Measurements from ENCODE around the gene ZNF726. TPM values are rescaled to one million over a fixed set of nuclear protein-coding genes. Genes with fewer than 3 reads are reported as not detected.

Gene ZNF726
- total and polyA plus RNA-seq, 2 experiments from 2014 or later: not detected

GRCh38 chr19:23943411-23943810, 28.7 kb downstream of the ZNF726 start:
- H3K4me1 ChIP-seq (ENCODE audit: insufficient read depth): no peaks in the 10 kb centered on the region
- H3K4me2 ChIP-seq: no peak overlapping the region
- TF ChIP-seq EZH2phosphoT487 (IDR thresholded peaks at IDR 0.05; ENCODE audit: low read depth, severe bottlenecking, unreplicated experiment) (no peak), EZH2 (IDR thresholded peaks at IDR 0.05; ENCODE audit: borderline replicate concordance) (no peak), CTCF (IDR thresholded peaks at IDR 0.05; ENCODE audit: poor library complexity) (no peak)
- H3K27ac ChIP-seq: no peak overlapping the region
- H2AFZ ChIP-seq: no peak overlapping the region
- H3K4me3 ChIP-seq: no peak overlapping the region
- 97% methylated on average over 1 of the region's 1 CpG for WGBS (ENCODE audit: low lambda C conversion rate, missing lambda C conversion rate)
- no peak for DNase-seq (ENCODE audit: low spot score)
- H3K36me3 ChIP-seq (replicated peaks; ENCODE audit: insufficient read depth, low read depth): no peaks in the 10 kb centered on the region
- no peaks in the 10 kb centered on the region for H3K27me3 ChIP-seq
- H3K9me2 ChIP-seq (replicated peaks; ENCODE audit: insufficient read depth): no peaks in the 10 kb centered on the region
- no peaks in the 10 kb centered on the region for H4K20me1 ChIP-seq (ENCODE audit: insufficient read depth, poor library complexity, severe bottlenecking)
- H3K79me2 ChIP-seq: no peaks in the 10 kb centered on the region
- peaks cover 5% of the 10 kb centered on the region for H3K9me3 ChIP-seq (ENCODE audit: low read depth)

GRCh38 chr19:23946569-23946968, 31.9 kb downstream of the ZNF726 start:
- no peaks in the 10 kb centered on the region for H4K20me1 ChIP-seq (ENCODE audit: insufficient read depth, poor library complexity, severe bottlenecking)
- no peaks in the 10 kb centered on the region for H3K4me1 ChIP-seq (ENCODE audit: insufficient read depth)
- no peak overlapping the region for H3K4me3 ChIP-seq
- H2AFZ ChIP-seq: no peak overlapping the region
- TF ChIP-seq EZH2phosphoT487 (IDR thresholded peaks at IDR 0.05; ENCODE audit: low read depth, severe bottlenecking, unreplicated experiment) (no peak), EZH2 (IDR thresholded peaks at IDR 0.05; ENCODE audit: borderline replicate concordance) (no peak), CTCF (IDR thresholded peaks at IDR 0.05; ENCODE audit: poor library complexity) (no peak)
- peaks cover 5% of the 10 kb centered on the region for H3K9me3 ChIP-seq (ENCODE audit: low read depth)
- no peak overlapping the region for H3K4me2 ChIP-seq
- no peak for DNase-seq (ENCODE audit: low spot score)
- H3K79me2 ChIP-seq: no peaks in the 10 kb centered on the region
- no peaks in the 10 kb centered on the region for H3K36me3 ChIP-seq (replicated peaks; ENCODE audit: insufficient read depth, low read depth)
- H3K9me2 ChIP-seq (replicated peaks; ENCODE audit: insufficient read depth): no peaks in the 10 kb centered on the region
- no peaks in the 10 kb centered on the region for H3K27me3 ChIP-seq
- no peak overlapping the region for H3K27ac ChIP-seq

GRCh38 chr19:23949611-23950010, 34.9 kb downstream of the ZNF726 start:
- Histone ChIP-seq H3K4me1 (ENCODE audit: insufficient read depth) (no peaks in the 10 kb centered on the region), H3K9me2 (replicated peaks; ENCODE audit: insufficient read depth) (no peaks in the 10 kb centered on the region), H2AFZ (no peak overlapping the region), H3K4me2 (no peak overlapping the region), H4K20me1 (ENCODE audit: insufficient read depth, poor library complexity, severe bottlenecking) (no peaks in the 10 kb centered on the region), H3K27ac (no peak overlapping the region), H3K79me2 (no peaks in the 10 kb centered on the region), H3K36me3 (replicated peaks; ENCODE audit: insufficient read depth, low read depth) (no peaks in the 10 kb centered on the region), H3K9me3 (ENCODE audit: low read depth) (peaks cover 5% of the 10 kb centered on the region), H3K4me3 (no peak overlapping the region), H3K27me3 (no peaks in the 10 kb centered on the region)
- WGBS (ENCODE audit: low lambda C conversion rate, missing lambda C conversion rate): 69% methylated on average over 2 of the region's 2 CpGs
- DNase-seq (ENCODE audit: low spot score): no peak
- TF ChIP-seq EZH2 (IDR thresholded peaks at IDR 0.05; ENCODE audit: borderline replicate concordance): no peak
- TF ChIP-seq CTCF (IDR thresholded peaks at IDR 0.05; ENCODE audit: poor library complexity): no peak
- TF ChIP-seq EZH2phosphoT487 (IDR thresholded peaks at IDR 0.05; ENCODE audit: low read depth, severe bottlenecking, unreplicated experiment): no peak

- no peak overlapping the region for H3K4me2 ChIP-seq
- no peak for TF ChIP-seq EZH2 (IDR thresholded peaks at IDR 0.05; ENCODE audit: borderline replicate concordance)
- no peak for TF ChIP-seq CTCF (IDR thresholded peaks at IDR 0.05; ENCODE audit: poor library complexity)
- no peak for TF ChIP-seq EZH2phosphoT487 (IDR thresholded peaks at IDR 0.05; ENCODE audit: low read depth, severe bottlenecking, unreplicated experiment)
- no peaks in the 10 kb centered on the region for H4K20me1 ChIP-seq (ENCODE audit: insufficient read depth, poor library complexity, severe bottlenecking)
- no peak overlapping the region for H3K27ac ChIP-seq
- no peak overlapping the region for H3K4me3 ChIP-seq
- no peaks in the 10 kb centered on the region for H3K79me2 ChIP-seq
- H3K9me2 ChIP-seq (replicated peaks; ENCODE audit: insufficient read depth): no peaks in the 10 kb centered on the region
- peaks cover 2% of the 10 kb centered on the region for H3K9me3 ChIP-seq (ENCODE audit: low read depth)
- H3K4me1 ChIP-seq (ENCODE audit: insufficient read depth): no peaks in the 10 kb centered on the region
- H3K36me3 ChIP-seq (replicated peaks; ENCODE audit: insufficient read depth, low read depth): no peaks in the 10 kb centered on the region
- H3K27me3 ChIP-seq: no peaks in the 10 kb centered on the region
- no peak overlapping the region for H2AFZ ChIP-seq
- DNase-seq (ENCODE audit: low spot score): no peak
- WGBS (ENCODE audit: low lambda C conversion rate, missing lambda C conversion rate): 64% methylated on average over 5 of the region's 5 CpGs
Observed at GRCh38 chr19:23956051-23956450, 41.4 kb downstream of the ZNF726 start.

Data from hepatocyte (in vitro differentiated cells).